A549 (cell line): ENCODE measurements around the gene MORN1. TPM values are rescaled to one million over a fixed set of nuclear protein-coding genes. Genes with fewer than 3 reads are reported as not detected.

Source experiments
- ATAC-seq, 2 experiments: fragments of 200-7000 bp in 1 of 2; fragments of >200 bp in 1 of 2; cut with Nextera tagmentation in 1 of 2; cut with Tn5 transposase in 1 of 2; 3 replicates each; pipeline versions ENCODE4 v1.8.0 to v1.9.1; 2018 to 2020; ENCODE audit warnings: mild to moderate bottlenecking in 1 of 2, moderate library complexity in 1 of 2
- CTCF ChIA-PET: fragments of 300-600 bp; sonication (Branson Sonifier 250); formaldehyde crosslinking; extraction: SDS; loops from one replicate; lab custom pipeline; 2021; ENCODE audit warnings: antibody characterized with exemption, inconsistent platforms; lab: Yijun Ruan, JAX
- POLR2A ChIA-PET: fragments of 350-600 bp; formaldehyde crosslinking; extraction: SDS; loops from one replicate; lab custom pipeline; 2021; ENCODE audit warnings: antibody characterized with exemption, inconsistent platforms; lab: Yijun Ruan, JAX
- DNase-seq, 2 experiments: peaks; one replicate each; pipeline versions ENCODE4 v3.0.0 to v3.0.0-alpha.2; 2011 to 2016; ENCODE audit warnings: low read depth in 1 of 2, low spot score in 1 of 2
- FAIRE-seq: peaks from 2 replicates; lab custom pipeline; 2011; peaks lifted over from hg19 to GRCh38; lab: Jason Lieb, UNC
- H3K27ac ChIP-seq, 2 experiments: fragments of >200 bp; sonication (Bioruptor Twin); formaldehyde crosslinking; 3 replicates each; pipeline ENCODE4 v1.5.1; 2016 to 2017
- H3K4me1 ChIP-seq: fragments of >200 bp; sonication (Bioruptor Twin); formaldehyde crosslinking; 3 replicates; pipeline ENCODE4 v1.6.1; 2016
- H3K4me2 ChIP-seq: fragments of >200 bp; sonication (Bioruptor Twin); formaldehyde crosslinking; 3 replicates; pipeline ENCODE4 v1.6.1; 2016
- H3K4me3 ChIP-seq: fragments of >200 bp; sonication (Bioruptor Twin); formaldehyde crosslinking; 3 replicates; pipeline ENCODE4 v1.5.1; 2016
- H3K9me3 ChIP-seq: fragments of >200 bp; sonication (Bioruptor Twin); formaldehyde crosslinking; 3 replicates; pipeline ENCODE4 v1.6.1; 2016
- CBX8 ChIP-seq: fragments of 200-600 bp; sonication (generic); IDR thresholded peaks from 2 replicates; pipeline ENCODE4 v1.6.1; 2016
- CEBPB ChIP-seq, 2 experiments: fragments of >200 bp in 1 of 2; sonication (Bioruptor Twin) in 1 of 2; formaldehyde crosslinking in 1 of 2; IDR thresholded peaks; 2 replicates each; pipeline ENCODE4 v1.6.1; 2012 to 2016
- CHD2 ChIP-seq: fragments of 150-350 bp; IDR thresholded peaks from 2 replicates; pipeline ENCODE4 v1.6.1; 2014; ENCODE audit warnings: low read length; ENCODE audit not compliant: partially characterized antibody
- E2F6 ChIP-seq: IDR thresholded peaks from 2 replicates; pipeline ENCODE4 v1.6.1; 2012; ENCODE audit warnings: low read depth, borderline replicate concordance
- EHF ChIP-seq: fragments of 250-450 bp; sonication (Bioruptor Pico); IDR thresholded peaks from 2 replicates; pipeline ENCODE4 v1.5.0; 2020; ENCODE audit warnings: mild to moderate bottlenecking
- FOSB ChIP-seq: fragments of 250-450 bp; sonication (Bioruptor Pico); IDR thresholded peaks from 2 replicates; pipeline ENCODE4 v1.5.0; 2020; ENCODE audit warnings: mild to moderate bottlenecking, moderate library complexity
- FOXS1 ChIP-seq: fragments of 250-450 bp; sonication (Bioruptor Pico); IDR thresholded peaks from 2 replicates; pipeline ENCODE4 v1.5.0; 2020; ENCODE audit warnings: mild to moderate bottlenecking, moderate library complexity
- KDM1A ChIP-seq: fragments of 200-600 bp; sonication (generic); IDR thresholded peaks from 2 replicates; pipeline ENCODE4 v1.6.1; 2016; ENCODE audit warnings: low read depth, mild to moderate bottlenecking
- MAZ ChIP-seq: fragments of 150-350 bp; IDR thresholded peaks from 2 replicates; pipeline ENCODE4 v1.6.1; 2014; ENCODE audit warnings: antibody characterized with exemption, low read depth, low read length, borderline replicate concordance
- MYC ChIP-seq: IDR thresholded peaks from 2 replicates; pipeline ENCODE4 v1.6.1; 2012; ENCODE audit warnings: mild to moderate bottlenecking, inconsistent platforms, low read length, improper control_type of control experiment, borderline replicate concordance
- NFE2L2 ChIP-seq: fragments of 150-350 bp; conservative IDR thresholded peaks from 2 replicates; pipeline ENCODE4 v1.6.1; 2014; ENCODE audit warnings: low read length
- PHF8 ChIP-seq: fragments of 200-600 bp; sonication (generic); IDR thresholded peaks from 2 replicates; pipeline ENCODE4 v1.6.1; 2016; ENCODE audit warnings: low read depth, mild to moderate bottlenecking, antibody characterized with exemption, moderate library complexity, borderline replicate concordance
- POLR2A ChIP-seq: IDR thresholded peaks from 2 replicates; pipeline ENCODE4 v1.6.1; 2012; ENCODE audit warnings: mild to moderate bottlenecking, low read length
- POLR2AphosphoS2 ChIP-seq: conservative IDR thresholded peaks from 2 replicates; pipeline ENCODE4 v1.6.1; 2012; ENCODE audit warnings: low read length, improper control_type of control experiment, inconsistent platforms
- RARB ChIP-seq: fragments of 250-450 bp; sonication (Bioruptor Pico); IDR thresholded peaks from 2 replicates; pipeline ENCODE4 v1.8.0; 2021; ENCODE audit warnings: mild to moderate bottlenecking, moderate library complexity
- RCOR1 ChIP-seq: fragments of 150-350 bp; IDR thresholded peaks from 2 replicates; pipeline ENCODE4 v1.6.1; 2014; ENCODE audit warnings: antibody characterized with exemption, low read length, low read depth
- REST ChIP-seq: fragments of 200-600 bp; sonication (generic); IDR thresholded peaks from 2 replicates; pipeline ENCODE4 v1.6.1; 2016; ENCODE audit warnings: antibody characterized with exemption, mild to moderate bottlenecking, moderate library complexity
- SMC3 ChIP-seq: fragments of >200 bp; sonication (Bioruptor Twin); formaldehyde crosslinking; IDR thresholded peaks from 3 replicates; pipeline ENCODE4 v1.6.1; 2018; ENCODE audit warnings: inconsistent platforms
- TFCP2L1 ChIP-seq: fragments of 250-450 bp; sonication (Bioruptor Pico); IDR thresholded peaks from 2 replicates; pipeline ENCODE4 v1.5.0; 2021; ENCODE audit warnings: mild to moderate bottlenecking
- ZC3H11A ChIP-seq: fragments of 450-650 bp; IDR thresholded peaks from 2 replicates; pipeline ENCODE4 v1.6.1; 2014; ENCODE audit warnings: antibody characterized with exemption, mild to moderate bottlenecking
- WGBS: methylation state at CpG from one replicate; pipeline ENCODE4 v1.1.6; 2017; ENCODE audit errors: missing lambda C conversion rate; 5-methylcytosine and 5-hydroxymethylcytosine counted together
- polyA plus RNA-seq, 4 experiments: library from polyadenylated mRNA; depleted of rRNA in 3 of 4; stranded (reverse); fragments of >200 nt; fragmentation: RNase III in 1 of 4; extraction: RNeasy Plus Mini Kit Qiagen cat#74134 plus additional on column Dnase treatment in 1 of 4; gene quantifications; 2 replicates in 3 of 4; 3 replicates in 1 of 4; pipeline ENCODE4 v1.2.3, GENCODE V29; 2011 to 2017
- TF ChIP-seq, protein P1 (sequence below): IDR thresholded peaks from 2 replicates; pipeline ENCODE4 v1.6.1; 2012

MORN1 gene
- polyA plus RNA-seq, 2 of the 4 experiments (the other 2 are of a cell fraction) = 6.9 to 8.9 TPM

DNA sequence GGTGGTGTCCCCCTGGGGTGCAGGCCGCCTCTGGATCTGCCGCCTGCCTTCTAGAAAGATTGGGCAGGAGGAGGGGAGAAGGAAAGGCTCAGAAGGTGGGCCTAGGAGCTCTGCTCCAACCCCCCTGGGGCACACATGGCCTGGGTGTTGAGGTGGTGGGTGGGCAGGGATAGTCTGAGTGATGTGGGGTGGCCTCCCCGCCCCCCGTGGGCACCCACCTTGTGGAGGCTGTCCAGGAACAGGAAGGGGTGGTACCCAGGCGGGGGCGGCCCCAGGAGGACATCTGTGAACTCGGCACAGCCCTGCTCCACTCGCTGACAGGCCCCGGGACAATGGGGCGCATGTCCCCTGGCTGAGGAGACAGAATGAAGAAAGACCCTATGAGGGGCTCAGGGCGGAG, 54.9 kb downstream of the MORN1 start (continued):
- TF ChIP-seq ZC3H11A = no peak

GRCh38 chr1:2335721-2336455, 55.5 kb downstream of the MORN1 start:
- TF ChIP-seq RARB (no peak), POLR2AphosphoS2 (no peak), NFE2L2 (no peak)
- Histone ChIP-seq H3K9me3 (no peaks in the 10 kb centered on the region), H3K27ac (no peak overlapping the region), H3K4me3 (no peak overlapping the region), H3K4me2 (no peak overlapping the region), H3K4me1 (0 out of 3 replicates have a peak, but pooled peaks cover 5% of the 10 kb centered on the region)
- ATAC-seq = no peak
- DNase-seq = no peak
- POLR2A ChIA-PET = no interaction called here
- 100% methylated on average over 2 of the region's 36 CpGs for WGBS
- CTCF ChIA-PET = no interaction called here
- FAIRE-seq = no peak

DNA sequence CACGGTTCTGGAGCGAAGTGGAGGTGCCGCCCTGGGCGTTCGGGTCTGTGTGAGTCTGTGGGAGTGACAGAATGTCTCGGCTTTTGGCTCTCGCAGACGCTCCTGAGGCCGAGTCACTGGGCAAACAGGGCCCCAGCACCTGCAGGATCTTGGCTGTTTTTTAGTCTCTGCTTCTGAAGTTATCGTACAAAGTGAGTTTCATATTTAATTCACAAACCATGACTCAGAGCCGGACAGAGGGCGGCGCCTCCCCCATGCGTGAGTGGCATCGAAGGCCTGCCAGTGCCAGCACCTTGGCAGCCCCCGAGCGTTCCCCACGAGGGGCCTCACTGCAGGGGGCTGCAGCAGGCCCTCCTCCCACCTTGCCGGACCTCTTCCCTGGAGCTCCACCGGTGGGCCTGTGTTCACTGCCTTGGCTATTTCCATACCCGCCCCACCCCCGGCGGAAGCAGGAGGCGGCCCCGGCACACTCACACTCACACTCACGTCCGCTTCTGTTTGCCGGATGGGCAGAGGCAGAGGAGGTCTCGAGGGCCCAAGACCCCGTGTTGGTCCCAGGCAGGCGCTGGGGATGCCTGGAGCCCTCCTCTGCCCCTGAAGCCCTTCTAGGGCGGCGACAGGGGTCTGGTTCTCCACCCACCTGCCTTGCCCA, 56.3 kb downstream of the MORN1 start:
- Histone ChIP-seq H3K9me3 (no peaks in the 10 kb centered on the region), H3K4me3 (no peak overlapping the region), H3K27ac (no peak overlapping the region), H3K4me1 (0 out of 3 replicates have a peak, but pooled peaks cover 5% of the 10 kb centered on the region), H3K4me2 (no peak overlapping the region)
- FAIRE-seq (no peak), DNase-seq (no peak), ATAC-seq (no peak)
- WGBS = 68% methylated on average over 25 of the region's 33 CpGs
- TF ChIP-seq REST = no peak
- TF ChIP-seq MYC = no peak
- no peak for TF ChIP-seq RARB
- no peak for TF ChIP-seq RCOR1
- TF ChIP-seq SMC3 = no peak
- no peak for TF ChIP-seq PHF8
- TF ChIP-seq POLR2AphosphoS2 = no peak
- TF ChIP-seq CEBPB (IDR thresholded peaks at IDR 0.05) = no peak
- no peak for TF ChIP-seq EHF (CRISPR knock-in tag)
- no peak for TF ChIP-seq TFCP2L1 (CRISPR knock-in tag)
- ChIA-PET POLR2A (no interaction called here), CTCF (no interaction called here)

- Histone ChIP-seq H3K4me1 (0 out of 3 replicates have a peak, but pooled peaks cover 5% of the 10 kb centered on the region), H3K9me3 (no peaks in the 10 kb centered on the region), H3K4me3 (no peak overlapping the region), H3K4me2 (no peak overlapping the region), H3K27ac (no peak overlapping the region)
- DNase-seq = no peak
- no peak for TF ChIP-seq FOXS1
- no peak for TF ChIP-seq CBX8
- TF ChIP-seq PHF8 = no peak
- TF ChIP-seq REST = no peak
- TF ChIP-seq, protein P1, sequence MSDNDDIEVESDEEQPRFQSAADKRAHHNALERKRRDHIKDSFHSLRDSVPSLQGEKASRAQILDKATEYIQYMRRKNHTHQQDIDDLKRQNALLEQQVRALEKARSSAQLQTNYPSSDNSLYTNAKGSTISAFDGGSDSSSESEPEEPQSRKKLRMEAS = no peak
- TF ChIP-seq KDM1A = no peak
- no peak for TF ChIP-seq TFCP2L1 (CRISPR knock-in tag)
- TF ChIP-seq POLR2A = no peak
- no peak for TF ChIP-seq MAZ
- no peak for TF ChIP-seq E2F6
- no peak for TF ChIP-seq CHD2
- TF ChIP-seq FOSB (CRISPR knock-in tag) = no peak
- FAIRE-seq = no peak
- CTCF ChIA-PET = no interaction called here
- POLR2A ChIA-PET = no interaction called here
- ATAC-seq = no peak
- WGBS = 93% methylated on average over 18 of the region's 21 CpGs
Measured at GRCh38 chr1:2334366-2334765, 57.0 kb downstream of the MORN1 start.
